GM18505 (cell line): ENCODE results near the gene STAC3.

Experiments used
- ATAC-seq: cut with Tn5 transposase; IDR thresholded peaks from one replicate; pipeline ENCODE4 v1.9.1; 2021; ENCODE audit not compliant: unreplicated experiment
- POLR2A ChIP-seq: IDR thresholded peaks from 4 replicates; pipeline ENCODE4 v1.6.1; 2011; ENCODE audit warnings: borderline replicate concordance; ENCODE audit not compliant: insufficient read depth, insufficient read length; ENCODE audit errors: extremely low read depth

STAC3 gene

GRCh38 chr12:57227315-57228115 is 23.5 kb downstream of the STAC3 start:
- no peak for TF ChIP-seq POLR2A
- no peak for ATAC-seq

- TF ChIP-seq POLR2A, result no peak
- ATAC-seq, result no peak
Observed at GRCh38 chr12:57226588-57227314, 24.2 kb downstream of the STAC3 start.

- no peak for ATAC-seq
- no peak for TF ChIP-seq POLR2A
Observed at GRCh38 chr12:57225680-57226210, 25.2 kb downstream of the STAC3 start.

GRCh38 chr12:57224973-57225679 is 25.9 kb downstream of the STAC3 start:
- TF ChIP-seq POLR2A, result no peak
- ATAC-seq, result no peak

GRCh38 chr12:57224278-57224972 is 26.6 kb downstream of the STAC3 start:
- TF ChIP-seq POLR2A, result no peak
- no peak for ATAC-seq

GRCh38 chr12:57223191-57224165 is 27.5 kb downstream of the STAC3 start:
- TF ChIP-seq POLR2A, result no peak
- ATAC-seq, result no peak

- no peak for ATAC-seq
- no peak for TF ChIP-seq POLR2A
Observed at GRCh38 chr12:57222286-57223190, 28.4 kb downstream of the STAC3 start.

GRCh38 chr12:57221169-57221917 is 29.6 kb downstream of the STAC3 start:
- TF ChIP-seq POLR2A, result no peak
- ATAC-seq, result no peak

GRCh38 chr12:57220770-57221168 is 30.2 kb downstream of the STAC3 start:
- no peak for ATAC-seq
- TF ChIP-seq POLR2A, result no peak

- no peak for ATAC-seq
- TF ChIP-seq POLR2A, result no peak
Observed at GRCh38 chr12:57219993-57220754, 30.8 kb downstream of the STAC3 start.
